Measurements from ENCODE around the gene RTL10. TPM values are rescaled to one million over a fixed set of nuclear protein-coding genes. Genes with fewer than 3 reads are reported as not detected.

Gene RTL10
- total and polyA plus RNA-seq, 2 of the 8 experiments (the other 6 are each of a cell fraction or from before 2014, with no cell fraction given), result 11.5 to 18.8 TPM

- Histone ChIP-seq H4K91ac (replicated peaks; ENCODE audit: insufficient read length, low read length) (no peak overlapping the region), H3K56ac (replicated peaks; ENCODE audit: insufficient read length, low read depth, low read length) (no peak overlapping the region), H3K9ac (replicated peaks in 1 of 4; ENCODE audit: extremely low read depth in 1 of 4, low read depth in 3 of 4, low read length in 3 of 4) (no peak overlapping the region), H3K79me2 (ENCODE audit: control insufficient read depth in 1 of 2, insufficient read depth in 2 of 2, low read length in 2 of 2) (no peaks in the 10 kb centered on the region), H3K23me2 (ENCODE audit: low read depth, low read length) (peaks cover 2% of the 10 kb centered on the region; the same call in 1 of the 2 replicates), H3K4me1 (replicated peaks in 1 of 4; ENCODE audit: control insufficient read depth in 3 of 4, insufficient read depth in 4 of 4, low read length in 3 of 4) (no peaks in the 10 kb centered on the region; a peak in 1 of 7 replicates), H4K8ac (ENCODE audit: extremely low read depth, insufficient read depth, low read length) (no peak overlapping the region), H3K18ac (ENCODE audit: extremely low read depth, low read length) (no peak overlapping the region), H2BK120ac (replicated peaks; ENCODE audit: low read depth, low read length) (no peak overlapping the region), H3K4me3 (ENCODE audit: extremely low read depth in 1 of 4, insufficient read depth in 2 of 4, low read depth in 3 of 4, low read length in 4 of 4) (no peak overlapping the region), H2AFZ (ENCODE audit: low read length) (no peak overlapping the region), H3K79me1 (ENCODE audit: low read depth, low read length) (no peaks in the 10 kb centered on the region), H3K4me2 (ENCODE audit: insufficient read depth in 1 of 2, low read depth in 2 of 2, low read length in 2 of 2) (no peak overlapping the region), H2AK5ac (ENCODE audit: low read depth, low read length) (no peak overlapping the region), H2BK12ac (ENCODE audit: low read depth, low read length) (no peak overlapping the region), H3K23ac (ENCODE audit: insufficient read length) (no peak overlapping the region), H4K5ac (ENCODE audit: insufficient read length, low read depth, low read length) (no peak overlapping the region), H2BK15ac (ENCODE audit: low read length) (no peak overlapping the region), H3K36me3 (ENCODE audit: control insufficient read depth in 2 of 4, insufficient read depth in 4 of 4, low read length in 3 of 4) (no peaks in the 10 kb centered on the region), H3K27me3 (replicated peaks in 1 of 4; ENCODE audit: control insufficient read depth in 3 of 4, extremely low read depth in 1 of 4, insufficient read depth in 3 of 4, low read length in 3 of 4) (no peaks in the 10 kb centered on the region), H4K20me1 (replicated peaks in 1 of 2; ENCODE audit: control insufficient read depth in 1 of 2, insufficient read depth in 2 of 2, low read length in 2 of 2) (peaks cover 6 to 8% of the 10 kb centered on the region in 2 experiments), H3K14ac (ENCODE audit: insufficient read length) (no peak overlapping the region), H3K27ac (ENCODE audit: low read depth, low read length) (no peak overlapping the region), H2BK20ac (ENCODE audit: low read length) (no peak overlapping the region), H3K9me3 (ENCODE audit: insufficient read depth in 2 of 2, low read depth in 1 of 2, low read length in 1 of 2) (no peaks in the 10 kb centered on the region), H2BK5ac (ENCODE audit: low read depth, low read length) (no peak overlapping the region), H3K4ac (replicated peaks; ENCODE audit: insufficient read length, low read depth, low read length) (no peak overlapping the region)
- TF ChIP-seq RAD21 (IDR thresholded peaks at IDR 0.05 in 1 of 2, conservative IDR thresholded peaks at IDR 0.05 in 1 of 2; ENCODE audit: low read depth in 2 of 2, low read length in 2 of 2) (no peak), ATF2 (IDR thresholded peaks at IDR 0.05; ENCODE audit: low read length) (no peak), CHD1 (IDR thresholded peaks at IDR 0.05; ENCODE audit: low read depth, low read length) (no peak), SP1 (IDR thresholded peaks at IDR 0.05; ENCODE audit: low read depth, low read length) (no peak), TEAD4 (IDR thresholded peaks at IDR 0.05; ENCODE audit: low read depth, low read length) (no peak), CBX5 (IDR thresholded peaks at IDR 0.05; ENCODE audit: low read depth, low read length) (no peak), KDM4A (IDR thresholded peaks at IDR 0.05; ENCODE audit: low read depth, low read length, severe bottlenecking) (no peak), POLR2AphosphoS5 (IDR thresholded peaks at IDR 0.05; ENCODE audit: low read depth, low read length) (no peak)
- FAIRE-seq, result no peak
- 91% methylated on average over 18 of the region's 18 CpGs; no CpG with 5 or more reads in 1 of the 2 experiments for WGBS, 2 experiments (ENCODE audit: extremely low coverage in 1 of 2, insufficient coverage in 1 of 2, insufficient read length in 1 of 2, insufficient replicate concordance in 2 of 2, low coverage in 1 of 2, low lambda C conversion rate in 2 of 2, missing lambda C conversion rate in 1 of 2)
- POLR2A ChIA-PET (ENCODE audit: partially characterized antibody), result no interaction called here
- CTCF ChIA-PET (ENCODE audit: partially characterized antibody), result interaction anchor here (0.9 to 1.2 kb wide), 5 partner anchors 33 to 138 kb away, joined by 3 to 6 read pairs (median 3); no protein-coding TSS in a partner anchor
- DNase-seq (ENCODE audit: low read depth in 1 of 2, low spot score in 2 of 2), result no peak
These were observed 39.4 kb downstream of the RTL10 start for GRCh38 chr22:19815093-19815822.
